OCI-LY3 (cell line): ENCODE data around the gene TMC6.

Source experiments
- CTCF ChIP-seq: fragments of 200-600, 300-600 bp; sonication (generic); IDR thresholded peaks from 2 replicates; pipeline ENCODE4 v1.5.1; 2014; ENCODE audit warnings: antibody characterized with exemption, low read length, low read depth
- EZH2phosphoT487 ChIP-seq: fragments of 200-600 bp; shearing (Covaris generic); IDR thresholded peaks from 2 replicates; pipeline ENCODE4 v1.6.1; 2018; ENCODE audit warnings: antibody characterized with exemption, mixed run types, low read depth

GRCh38 chr17:78124836-78125137 lies 3.8 kb downstream of the TMC6 start:
- TF ChIP-seq CTCF, result no peak
- TF ChIP-seq EZH2phosphoT487, result no peak
